HG03432 (cell line): ENCODE data around the gene DIABLO.
A peak's percentile ranks its signal among the peaks of the same experiment; 100 is the strongest.
"Not testable (repeated sequence)": the region's sequence is repeated elsewhere in the genome, so short reads cannot be mapped to it uniquely, and the experiment has no call there.

Source experiments
- ATAC-seq: cut with Tn5 transposase; IDR thresholded peaks from one replicate; pipeline ENCODE4 v1.9.1; 2021; ENCODE audit warnings: mild to moderate bottlenecking, moderate library complexity; ENCODE audit not compliant: unreplicated experiment

Gene DIABLO

GRCh38 chr12:122225683-122226365 is at the start of gene DIABLO:
TSS of gene DIABLO (minus strand) at chr12:122226052. CDS start at chr12:122226014, 38 bp downstream.
- peak; percentile 91 for ATAC-seq

- ATAC-seq: no peak
Observed at GRCh38 chr12:122275459-122275858, 49.6 kb upstream of the DIABLO start.

- ATAC-seq: peak; percentile 89
Observed at GRCh38 chr12:122266230-122266901, 40.5 kb upstream of the DIABLO start, which contains the start of gene VPS33A. TSS of gene VPS33A (minus strand) at chr12:122266494. CDS start at chr12:122266408, 86 bp downstream.

GRCh38 chr12:122265886-122266229 is 40.0 kb upstream of the DIABLO start:
- ATAC-seq: peak; percentile 44

DNA sequence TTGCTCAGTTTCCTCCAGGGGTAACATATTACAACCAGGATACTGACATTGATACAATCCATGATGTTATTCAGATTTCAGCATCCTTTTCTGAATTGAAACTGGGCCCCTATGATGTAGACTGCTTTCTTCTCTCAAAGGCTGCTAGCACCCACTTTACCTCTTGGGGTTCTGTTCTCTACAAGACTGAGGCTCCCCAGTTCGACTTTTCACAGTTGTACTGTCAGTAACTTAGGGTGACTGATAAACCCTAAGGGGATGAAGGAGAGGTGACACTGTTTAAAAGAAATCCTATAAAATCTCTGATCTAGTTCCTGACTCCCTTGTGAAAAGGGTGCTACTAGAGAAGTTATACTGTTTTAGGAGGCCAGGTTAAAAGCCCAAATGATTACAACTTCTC is 39.6 kb upstream of the DIABLO start:
- no peak for ATAC-seq

DNA sequence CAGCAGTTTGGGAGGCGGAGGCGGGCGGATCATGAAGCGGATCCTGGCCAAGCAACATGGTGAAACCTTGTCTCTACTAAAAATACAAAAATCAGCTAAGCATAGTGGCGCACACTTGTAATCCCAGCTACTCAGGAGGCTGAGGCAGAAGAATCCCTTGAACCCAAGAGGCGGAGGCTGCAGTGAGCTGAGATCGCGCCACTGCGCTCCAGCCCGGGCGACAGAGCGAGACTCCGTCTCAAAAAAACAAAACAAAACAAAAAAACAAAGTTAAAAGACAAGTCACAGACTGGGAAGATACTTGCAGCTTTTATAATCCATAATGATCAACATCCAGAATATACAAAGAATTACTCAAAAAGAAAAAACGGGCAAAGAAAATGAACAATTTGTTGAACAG is 34.9 kb upstream of the DIABLO start:
- ATAC-seq: not testable (repeated sequence)

DNA sequence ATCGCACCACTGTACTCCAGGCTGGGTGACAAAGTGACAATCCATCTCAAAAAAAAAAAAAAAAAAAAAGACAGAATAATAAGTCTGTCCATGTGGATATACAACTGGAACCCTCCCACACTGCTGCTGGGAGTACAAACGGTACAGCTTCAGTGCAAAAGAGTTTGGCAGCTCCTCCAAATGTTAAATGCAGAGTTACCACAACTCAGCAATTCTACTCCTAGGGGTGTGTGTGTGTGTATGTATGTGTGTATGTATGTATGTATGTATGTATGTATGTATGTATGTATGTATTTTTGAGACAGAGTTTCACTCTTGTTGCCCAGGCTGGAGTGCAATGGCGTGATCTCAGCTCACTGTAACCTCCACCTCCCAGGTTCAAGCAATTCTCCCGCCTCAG is 33.1 kb upstream of the DIABLO start:
- not testable (repeated sequence) for ATAC-seq

- not testable (repeated sequence) for ATAC-seq
Observed at GRCh38 chr12:122258462-122258861, 32.6 kb upstream of the DIABLO start.

GRCh38 chr12:122250536-122250935 is 24.7 kb upstream of the DIABLO start:
- ATAC-seq: no peak

DNA sequence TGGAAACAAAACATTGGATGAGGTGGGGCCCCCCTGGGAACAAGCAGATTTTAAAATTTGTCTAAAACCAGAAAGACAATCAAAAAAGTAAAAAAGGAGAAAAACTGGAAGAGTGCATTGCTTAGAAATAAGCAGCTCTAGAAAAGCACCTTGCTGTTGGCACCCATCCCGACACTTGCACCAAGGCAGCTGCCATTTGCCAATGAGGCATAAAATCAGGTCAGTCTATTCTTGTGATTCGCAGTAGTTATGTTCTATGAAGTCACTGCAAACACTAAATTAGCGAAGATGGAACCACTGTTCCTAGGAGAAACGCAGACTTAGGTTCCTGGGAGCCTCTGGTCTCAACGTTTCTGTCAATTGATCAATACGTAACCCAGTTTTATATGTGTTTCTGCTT is 24.2 kb upstream of the DIABLO start:
- no peak for ATAC-seq

- no peak for ATAC-seq
Observed at GRCh38 chr12:122245553-122245952, 19.7 kb upstream of the DIABLO start.

GRCh38 chr12:122244565-122245371 is 18.9 kb upstream of the DIABLO start:
- ATAC-seq: no peak

GRCh38 chr12:122243965-122244364 is 18.1 kb upstream of the DIABLO start:
- no peak for ATAC-seq

GRCh38 chr12:122238861-122239260 is 13.0 kb upstream of the DIABLO start:
- no peak for ATAC-seq

- ATAC-seq: no peak
Observed at GRCh38 chr12:122235741-122236140, 9.9 kb upstream of the DIABLO start.

- ATAC-seq: no peak
Observed at GRCh38 chr12:122232691-122233090, 6.8 kb upstream of the DIABLO start.

DNA sequence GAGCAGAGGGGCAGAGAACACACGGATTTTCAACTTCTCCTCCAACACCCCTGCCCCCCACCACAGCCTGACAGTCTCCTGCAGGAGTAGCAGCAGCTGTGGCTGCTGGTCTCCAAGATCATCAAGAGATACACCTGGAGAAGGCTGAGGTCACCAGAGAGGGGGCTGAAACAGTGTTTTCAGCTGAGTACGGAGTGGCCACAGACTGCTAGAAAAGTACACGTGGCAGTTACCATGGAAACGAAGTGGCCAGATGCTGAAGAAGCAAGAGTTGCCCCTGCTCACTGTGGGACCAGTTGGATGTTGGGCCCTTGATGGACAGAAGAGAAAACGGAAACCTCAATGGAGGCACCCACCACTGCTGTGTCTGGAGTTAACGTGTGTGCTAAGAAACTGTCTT is 4.9 kb upstream of the DIABLO start:
- no peak for ATAC-seq

GRCh38 chr12:122228092-122228491 is 2.2 kb upstream of the DIABLO start:
- no peak for ATAC-seq

GRCh38 chr12:122227341-122227740 is 1.5 kb upstream of the DIABLO start:
- ATAC-seq: no peak

GRCh38 chr12:122226366-122227125 is 694 bp upstream of the DIABLO start:
- ATAC-seq: no peak

DNA sequence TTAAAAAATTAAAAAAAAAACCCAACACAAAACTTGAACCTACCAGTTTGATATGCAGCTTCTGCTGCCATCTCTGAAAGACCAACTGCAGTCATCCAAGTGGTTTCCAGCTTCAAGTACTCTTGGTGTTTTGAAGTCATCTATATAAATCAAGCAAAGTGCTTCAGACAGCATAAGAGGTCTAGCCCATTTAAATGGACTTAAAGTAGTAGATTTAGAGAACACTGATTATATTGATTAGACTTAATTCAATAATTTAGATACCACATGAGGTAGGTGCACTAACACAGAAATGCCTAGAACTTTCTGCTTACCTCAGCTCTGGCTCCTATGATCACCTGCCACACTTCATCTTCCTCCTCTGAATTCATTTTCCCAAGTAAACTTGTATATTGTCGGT is 9.4 kb downstream of the DIABLO start:
- no peak for ATAC-seq
